A673 (cell line): ENCODE data around the gene ATG13. TPM values are rescaled to one million over a fixed set of nuclear protein-coding genes. Genes with fewer than 3 reads are reported as not detected.

Experiments used
- BruUV-seq: library from RNA; stranded (reverse); fragments of 400-500 nt; replicated peaks from 2 replicates; lab custom pipeline; 2021; lab: Mats Ljungman, UMichigan
- CTCF ChIA-PET: fragments of 300-600 bp; sonication (Branson Sonifier 250); formaldehyde crosslinking; loops from one replicate; lab custom pipeline; 2022; ENCODE audit warnings: antibody characterized with exemption; lab: Charles Lee
- POLR2A ChIA-PET: fragments of 300-600 bp; sonication (Branson Sonifier 250); formaldehyde crosslinking; loops from one replicate; lab custom pipeline; 2022; ENCODE audit warnings: antibody characterized with exemption; ENCODE audit not compliant: low non-redundant PET; lab: Charles Lee
- DNase-seq: peaks from one replicate; pipeline ENCODE4 v3.0.0-alpha.2; 2015; ENCODE audit warnings: low spot score
- H3K27ac ChIP-seq: fragments of 200-600 bp; sonication (generic); 2 replicates; pipeline ENCODE4 v1.5.1; 2016; ENCODE audit warnings: mixed run types, low read depth, mild to moderate bottlenecking, mixed read lengths, antibody characterized with exemption, low read length; ENCODE audit not compliant: poor library complexity, severe bottlenecking
- H3K27me3 ChIP-seq: fragments of 200-600 bp; sonication (generic); replicated peaks from 2 replicates; pipeline ENCODE4 v1.6.1; 2017; ENCODE audit warnings: mixed run types, low read depth, mild to moderate bottlenecking, mixed read lengths, antibody characterized with exemption, low read length; ENCODE audit not compliant: insufficient read depth, poor library complexity
- H3K36me3 ChIP-seq: fragments of 200-600 bp; sonication (generic); 2 replicates; pipeline ENCODE4 v1.6.1; 2016; ENCODE audit warnings: mixed run types, mild to moderate bottlenecking, mixed read lengths, antibody characterized with exemption, low read length; ENCODE audit not compliant: insufficient read depth, poor library complexity, severe bottlenecking
- H3K4me1 ChIP-seq: fragments of 200-600 bp; sonication (generic); 2 replicates; pipeline ENCODE4 v1.6.1; 2017; ENCODE audit warnings: mixed run types, mild to moderate bottlenecking, mixed read lengths, antibody characterized with exemption, low read length; ENCODE audit not compliant: insufficient read depth, poor library complexity, severe bottlenecking
- H3K4me3 ChIP-seq: fragments of 200-600 bp; sonication (generic); 2 replicates; pipeline ENCODE4 v1.5.1; 2016; ENCODE audit warnings: low read depth, mixed run types, mild to moderate bottlenecking, mixed read lengths, low read length; ENCODE audit not compliant: poor library complexity, severe bottlenecking
- H3K9me3 ChIP-seq: fragments of 200-600 bp; sonication (generic); 2 replicates; pipeline ENCODE4 v1.6.1; 2016; ENCODE audit warnings: mixed run types, low read depth, mild to moderate bottlenecking, mixed read lengths, antibody characterized with exemption, low read length; ENCODE audit not compliant: poor library complexity, severe bottlenecking
- EZH2 ChIP-seq: fragments of 200-600 bp; sonication (generic); IDR thresholded peaks from 2 replicates; pipeline ENCODE4 v1.6.1; 2017; ENCODE audit warnings: borderline replicate concordance, low read depth, mild to moderate bottlenecking, mixed read lengths, antibody characterized with exemption, low read length; ENCODE audit not compliant: poor library complexity, severe bottlenecking
- intact Hi-C: fragments of 100-400 bp; cut with micrococcal nuclease; formaldehyde crosslinking; loops from one replicate; pipeline ENCODE4 v1.10.0; 2022; ENCODE audit not compliant: unreplicated experiment
- total RNA-seq: library from RNA; stranded (reverse); gene quantifications from 2 replicates; pipeline ENCODE4 v1.2.3, GENCODE V29; 2021
- TF ChIP-seq, protein P1 (sequence below): fragments of 300-800, 200-600 bp; sonication (generic); conservative IDR thresholded peaks from 2 replicates; pipeline ENCODE4 v1.5.1; 2017; ENCODE audit warnings: low read depth, mild to moderate bottlenecking, antibody characterized with exemption, low read length, moderate library complexity, mixed read lengths

Gene ATG13
- total RNA-seq, 1 experiment from 2014 or later = 155 TPM

GRCh38 chr11:46601129-46601528 lies 16.2 kb upstream of the ATG13 start:
- H3K9me3 ChIP-seq = no peaks in the 10 kb centered on the region
- no peak for DNase-seq
- H3K4me3 ChIP-seq = no peak overlapping the region
- intact Hi-C loops = no loop called here
- BruUV-seq = no TSS peak
- H3K27me3 ChIP-seq = no peaks in the 10 kb centered on the region
- ChIA-PET POLR2A (no interaction called here), CTCF (no interaction called here)
- no peak overlapping the region for H3K27ac ChIP-seq
- no peak for TF ChIP-seq EZH2
- TF ChIP-seq, protein P1, sequence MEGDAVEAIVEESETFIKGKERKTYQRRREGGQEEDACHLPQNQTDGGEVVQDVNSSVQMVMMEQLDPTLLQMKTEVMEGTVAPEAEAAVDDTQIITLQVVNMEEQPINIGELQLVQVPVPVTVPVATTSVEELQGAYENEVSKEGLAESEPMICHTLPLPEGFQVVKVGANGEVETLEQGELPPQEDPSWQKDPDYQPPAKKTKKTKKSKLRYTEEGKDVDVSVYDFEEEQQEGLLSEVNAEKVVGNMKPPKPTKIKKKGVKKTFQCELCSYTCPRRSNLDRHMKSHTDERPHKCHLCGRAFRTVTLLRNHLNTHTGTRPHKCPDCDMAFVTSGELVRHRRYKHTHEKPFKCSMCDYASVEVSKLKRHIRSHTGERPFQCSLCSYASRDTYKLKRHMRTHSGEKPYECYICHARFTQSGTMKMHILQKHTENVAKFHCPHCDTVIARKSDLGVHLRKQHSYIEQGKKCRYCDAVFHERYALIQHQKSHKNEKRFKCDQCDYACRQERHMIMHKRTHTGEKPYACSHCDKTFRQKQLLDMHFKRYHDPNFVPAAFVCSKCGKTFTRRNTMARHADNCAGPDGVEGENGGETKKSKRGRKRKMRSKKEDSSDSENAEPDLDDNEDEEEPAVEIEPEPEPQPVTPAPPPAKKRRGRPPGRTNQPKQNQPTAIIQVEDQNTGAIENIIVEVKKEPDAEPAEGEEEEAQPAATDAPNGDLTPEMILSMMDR = no peak
- no peaks in the 10 kb centered on the region for H3K4me1 ChIP-seq
- no peaks in the 10 kb centered on the region for H3K36me3 ChIP-seq

DNA sequence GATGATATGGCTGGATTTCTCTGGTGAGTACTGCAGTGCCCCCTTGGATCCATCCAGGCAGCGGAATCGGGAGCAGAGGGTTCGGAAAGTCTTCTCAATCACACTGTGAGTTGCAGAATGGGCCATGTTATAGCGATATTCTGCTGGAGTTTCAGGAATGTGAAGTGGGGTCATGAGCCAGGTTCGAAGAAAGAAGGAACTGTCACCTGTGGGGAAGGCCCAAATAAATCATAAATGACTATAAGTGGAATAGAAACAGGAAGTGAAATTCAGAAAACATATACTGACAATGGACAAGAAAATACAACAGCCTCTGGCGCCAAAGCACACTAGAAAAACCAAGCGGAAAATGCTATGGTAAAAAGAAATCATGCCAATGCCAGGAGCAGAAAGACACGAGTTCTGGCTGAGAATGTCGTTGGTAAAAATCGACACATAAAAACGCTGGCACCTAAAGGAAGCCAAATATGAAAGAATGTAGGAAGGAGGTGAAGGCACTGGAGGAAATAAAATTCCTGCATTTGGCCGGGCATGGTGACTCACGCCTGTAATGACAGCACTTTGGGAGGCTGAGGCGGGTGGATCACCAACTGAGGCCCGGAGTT lies 13.5 kb upstream of the ATG13 start:
- Histone ChIP-seq H3K9me3 (no peaks in the 10 kb centered on the region), H3K4me1 (peaks cover 11% of the 10 kb centered on the region), H3K27ac (no peak overlapping the region), H3K27me3 (no peaks in the 10 kb centered on the region), H3K36me3 (no peaks in the 10 kb centered on the region), H3K4me3 (no peak overlapping the region)
- intact Hi-C loops = no loop called here
- POLR2A ChIA-PET = no interaction called here
- BruUV-seq = no TSS peak
- no peak for TF ChIP-seq EZH2
- TF ChIP-seq, protein P1 = no peak
- DNase-seq = no peak
- CTCF ChIA-PET = interaction anchor here (0.7 kb wide), 1 partner anchor 731 kb away, joined by 14 read pairs; no protein-coding TSS in a partner anchor

DNA sequence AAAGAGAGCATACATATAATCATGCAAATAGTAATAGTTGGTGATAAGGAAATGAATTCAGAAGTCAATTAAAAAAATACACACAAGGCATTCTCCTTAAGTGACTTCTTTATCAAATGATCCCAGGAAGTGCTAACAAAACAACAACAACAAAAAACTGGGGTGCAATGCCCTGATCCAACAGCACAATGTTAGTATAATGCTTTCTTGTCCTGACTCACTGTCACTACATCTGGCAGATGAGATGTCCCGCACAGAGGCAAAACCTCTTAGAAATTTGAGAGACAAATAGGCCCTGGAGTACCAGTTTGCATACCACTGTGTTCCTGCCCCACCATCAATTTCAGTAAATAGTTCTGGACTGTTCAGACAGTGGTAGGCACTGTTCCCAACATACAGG lies 12.6 kb upstream of the ATG13 start:
- ChIA-PET CTCF (no interaction called here), POLR2A (interaction anchor here (0.6 kb wide), 1 partner anchor 49 kb away, joined by 3 read pairs; no protein-coding TSS in a partner anchor)
- H3K9me3 ChIP-seq = no peaks in the 10 kb centered on the region
- no peak for DNase-seq
- H3K27me3 ChIP-seq = no peaks in the 10 kb centered on the region
- BruUV-seq = no TSS peak
- no peaks in the 10 kb centered on the region for H3K36me3 ChIP-seq
- no peak overlapping the region for H3K4me3 ChIP-seq
- TF ChIP-seq, protein P1 = no peak
- no peak for TF ChIP-seq EZH2
- intact Hi-C loops = no loop called here
- H3K4me1 ChIP-seq = peaks cover 11% of the 10 kb centered on the region
- no peak overlapping the region for H3K27ac ChIP-seq
